Hematopoietic multipotent progenitor cell treated with erythropoietin and hydrocortisone succinate and interleukin-3 and kit ligand, for 6 days (in vitro differentiated cells): ENCODE results near the gene CACNB2.
"Not testable (repeated sequence)": the region's sequence is repeated elsewhere in the genome, so short reads cannot be mapped to it uniquely, and the experiment has no call there.

Source experiments
- DNase-seq: peaks from one replicate; pipeline ENCODE4 v3.0.0-alpha.2; 2015

Gene CACNB2

DNA sequence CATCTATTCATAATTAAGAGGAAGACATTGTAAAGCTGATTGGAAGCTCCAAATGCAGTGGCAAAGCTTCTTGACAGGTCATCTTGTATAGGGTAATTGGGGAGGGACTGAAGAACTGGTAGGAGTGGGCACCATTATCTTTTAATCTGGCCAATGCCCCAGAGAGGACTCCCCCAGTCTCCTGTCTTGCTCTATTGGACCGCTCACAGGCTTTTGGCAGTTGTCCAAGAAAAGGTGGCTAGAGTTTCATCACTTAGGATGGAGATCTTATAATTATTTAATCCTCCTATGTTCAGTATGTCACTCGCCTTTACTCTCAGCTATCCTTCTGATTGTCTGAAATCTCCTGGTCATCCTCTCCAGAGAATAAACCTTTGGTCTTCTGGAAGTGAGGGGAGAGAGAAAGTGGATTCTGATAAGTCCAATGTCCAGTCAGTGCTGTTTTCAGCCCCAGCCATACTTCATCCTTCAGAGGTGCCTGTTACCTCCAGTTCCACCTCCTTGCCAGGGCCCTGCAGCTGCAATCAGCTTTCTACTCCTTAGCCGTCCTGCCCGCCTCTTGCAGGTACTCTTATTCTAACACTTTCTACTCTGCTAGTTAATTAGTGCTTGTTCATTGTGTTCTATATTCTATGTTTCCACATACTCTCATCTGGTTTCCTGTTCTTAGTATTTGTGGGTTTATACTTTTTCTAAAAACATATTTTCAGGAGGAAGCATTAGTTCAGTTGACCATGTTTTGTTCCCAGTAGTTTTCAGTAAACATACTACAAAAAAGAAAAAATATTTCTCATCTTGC, 269.6 kb downstream of the CACNB2 start:
- DNase-seq: peak; percentile 22

DNA sequence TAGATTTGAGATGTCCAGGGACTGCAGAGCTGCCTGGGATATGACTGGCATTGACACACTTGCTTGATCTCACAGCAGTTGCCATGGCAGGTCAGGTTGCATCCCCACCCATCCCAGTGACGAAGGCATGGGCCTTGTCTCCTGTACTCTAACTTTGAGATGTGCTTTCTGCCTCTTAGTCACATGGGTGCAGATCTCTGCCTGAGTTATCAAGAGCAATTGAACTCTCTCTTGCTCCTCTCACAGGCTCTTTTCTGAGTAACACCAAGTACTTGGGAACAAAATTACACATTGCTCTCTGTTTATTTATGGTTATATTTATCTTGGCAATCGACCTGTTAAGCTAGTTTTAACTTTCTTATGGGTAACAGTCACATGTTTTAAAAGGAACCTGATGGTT, 273.8 kb downstream of the CACNB2 start:
- DNase-seq: no peak

- no peak for DNase-seq
Measured at GRCh38 chr10:18417950-18418527, 277.8 kb downstream of the CACNB2 start.

GRCh38 chr10:18418541-18419215, 278.5 kb downstream of the CACNB2 start:
- DNase-seq: peak; percentile 61

DNA sequence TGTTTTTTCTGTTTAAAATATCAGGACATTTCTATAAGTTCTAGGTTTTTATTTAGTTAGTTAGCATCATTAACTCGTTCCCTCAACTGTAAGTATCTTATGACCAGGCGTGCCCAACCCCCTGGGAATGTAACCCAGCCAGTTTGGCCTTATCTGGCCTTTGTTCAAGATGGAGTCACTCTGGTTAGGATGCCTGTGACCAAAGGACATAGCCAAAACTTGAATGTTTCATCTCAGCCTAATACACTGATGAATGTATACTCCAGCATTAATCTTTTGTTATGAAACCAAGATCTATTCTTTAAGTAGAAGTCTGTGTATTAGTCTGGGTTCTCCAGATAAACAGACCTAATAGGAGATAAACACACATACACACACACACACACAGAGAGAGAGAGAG, 279.7 kb downstream of the CACNB2 start:
- DNase-seq: no peak

GRCh38 chr10:18421726-18422293, 281.6 kb downstream of the CACNB2 start:
- DNase-seq: peak; percentile 58

GRCh38 chr10:18423058-18423637, 282.9 kb downstream of the CACNB2 start:
- DNase-seq: no peak

GRCh38 chr10:18424200-18424599, 284.0 kb downstream of the CACNB2 start:
- DNase-seq: no peak

DNA sequence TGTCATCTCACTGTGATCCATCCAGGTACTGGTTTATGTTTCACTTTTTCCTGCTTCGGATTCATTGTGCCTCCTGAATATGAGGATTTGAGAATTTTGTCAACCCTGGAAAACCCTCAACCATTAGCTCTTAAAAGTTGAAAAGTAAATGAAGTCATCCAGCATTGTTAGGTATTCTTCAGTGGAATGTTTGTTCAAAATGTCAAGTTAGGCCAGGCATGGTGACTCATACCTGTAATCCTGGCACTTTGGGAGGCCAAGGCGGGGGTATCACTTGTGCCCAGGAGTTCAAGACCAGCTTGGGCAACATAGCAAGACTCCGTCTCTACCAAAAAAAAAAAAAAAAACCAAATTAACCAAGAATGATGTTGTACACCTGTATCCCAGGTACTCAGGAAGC, 289.1 kb downstream of the CACNB2 start:
- no peak for DNase-seq

GRCh38 chr10:18436902-18437301, 296.7 kb downstream of the CACNB2 start:
- no peak for DNase-seq

DNA sequence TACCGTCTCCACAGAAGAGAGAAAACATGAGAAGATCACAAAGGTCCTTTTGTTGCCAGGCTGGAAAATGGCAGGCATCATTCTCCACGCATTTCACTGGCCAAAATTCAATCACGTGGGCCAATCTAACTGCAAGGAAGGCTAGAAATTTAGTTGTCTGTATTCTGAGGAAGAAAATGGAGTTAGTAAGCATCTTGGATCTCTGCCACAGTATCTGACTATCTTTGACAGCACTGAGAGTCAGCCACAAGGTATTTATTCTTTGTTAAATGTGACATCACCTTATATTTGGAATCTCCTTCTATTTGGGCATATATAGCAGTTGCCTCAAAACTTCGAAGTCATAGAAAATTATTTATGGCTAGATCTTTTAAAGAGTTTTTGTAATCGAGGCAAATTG, 297.3 kb downstream of the CACNB2 start:
- DNase-seq: no peak

DNA sequence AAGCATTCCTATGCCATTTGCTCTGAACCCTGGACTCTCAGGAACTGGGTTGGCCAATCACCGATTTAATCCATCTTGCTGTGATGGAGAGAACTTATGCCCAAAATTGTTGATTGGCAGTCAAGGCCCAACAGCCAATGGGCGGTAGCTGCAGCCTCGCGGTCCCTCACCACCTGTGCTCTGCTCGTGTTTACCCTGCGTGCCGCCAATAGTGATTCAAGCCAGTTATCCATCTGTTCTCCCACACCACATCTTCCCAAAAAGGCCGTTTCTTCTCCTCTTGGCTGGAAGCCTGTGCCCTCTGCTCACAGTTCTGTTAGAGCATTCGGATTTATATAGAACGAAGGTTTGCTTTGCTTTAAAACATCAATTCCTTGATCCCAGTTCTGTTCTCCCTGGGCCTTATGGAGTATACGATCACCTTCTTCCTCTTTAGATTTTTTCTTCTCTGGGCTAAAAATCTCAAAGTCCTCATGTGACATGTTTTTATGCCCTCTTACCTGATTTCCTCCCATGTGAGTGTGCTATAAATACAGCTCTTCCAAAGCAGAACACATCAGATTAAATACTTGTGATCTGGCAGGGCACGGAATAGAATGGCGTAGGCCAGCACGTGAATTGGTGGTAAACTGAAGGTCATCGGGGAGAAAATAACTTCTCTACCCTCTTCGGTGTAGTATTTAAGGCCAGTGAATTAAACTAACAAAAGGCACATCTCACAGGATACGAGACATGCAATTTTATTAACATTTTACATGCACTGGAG, 298.3 kb downstream of the CACNB2 start:
- no peak for DNase-seq

GRCh38 chr10:18439601-18440000, 299.4 kb downstream of the CACNB2 start:
- DNase-seq: no peak

GRCh38 chr10:18445635-18446034, 305.4 kb downstream of the CACNB2 start:
- DNase-seq: not testable (repeated sequence)

- no peak for DNase-seq
Measured at GRCh38 chr10:18446205-18446604, 306.0 kb downstream of the CACNB2 start.

DNA sequence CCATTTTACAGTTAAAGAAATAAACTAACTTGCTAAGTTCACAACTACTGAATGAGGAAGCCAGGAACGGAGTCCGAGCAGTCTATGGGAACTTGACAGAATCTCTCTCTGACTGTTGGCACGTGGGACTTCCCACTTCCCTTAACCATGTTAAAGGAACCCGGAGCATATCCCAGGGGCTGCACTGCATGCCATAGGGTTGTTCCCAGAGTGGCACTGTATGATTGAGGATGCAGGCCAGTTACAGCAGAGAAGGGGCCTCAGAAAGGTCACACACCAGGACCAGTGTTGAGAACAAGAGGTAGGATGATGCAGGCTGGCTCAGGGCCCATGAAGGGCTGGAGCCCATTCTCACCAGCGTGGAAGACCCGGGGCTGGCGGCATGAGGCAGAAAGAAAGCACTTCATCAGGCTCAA, 309.4 kb downstream of the CACNB2 start:
- no peak for DNase-seq

DNA sequence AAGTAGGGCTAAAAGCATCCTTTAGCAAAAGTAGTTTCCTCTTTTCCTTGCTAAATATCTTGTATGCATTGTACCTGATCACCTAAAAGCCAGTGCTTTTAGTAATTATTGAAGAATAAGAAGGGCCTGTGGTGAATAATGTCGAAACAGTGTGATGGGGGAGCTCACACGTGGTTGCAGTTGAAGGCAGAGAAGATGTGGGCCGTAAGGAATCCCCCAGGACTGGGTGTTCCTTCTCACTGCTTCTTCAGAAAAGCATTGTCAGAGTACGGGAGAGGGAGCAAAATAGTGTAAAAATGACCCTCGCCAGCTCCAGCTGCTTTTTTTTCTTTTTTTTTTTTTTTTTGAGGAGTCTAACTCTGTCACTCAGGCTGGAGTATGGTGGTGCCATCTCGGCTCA, 310.1 kb downstream of the CACNB2 start:
- DNase-seq: no peak

DNA sequence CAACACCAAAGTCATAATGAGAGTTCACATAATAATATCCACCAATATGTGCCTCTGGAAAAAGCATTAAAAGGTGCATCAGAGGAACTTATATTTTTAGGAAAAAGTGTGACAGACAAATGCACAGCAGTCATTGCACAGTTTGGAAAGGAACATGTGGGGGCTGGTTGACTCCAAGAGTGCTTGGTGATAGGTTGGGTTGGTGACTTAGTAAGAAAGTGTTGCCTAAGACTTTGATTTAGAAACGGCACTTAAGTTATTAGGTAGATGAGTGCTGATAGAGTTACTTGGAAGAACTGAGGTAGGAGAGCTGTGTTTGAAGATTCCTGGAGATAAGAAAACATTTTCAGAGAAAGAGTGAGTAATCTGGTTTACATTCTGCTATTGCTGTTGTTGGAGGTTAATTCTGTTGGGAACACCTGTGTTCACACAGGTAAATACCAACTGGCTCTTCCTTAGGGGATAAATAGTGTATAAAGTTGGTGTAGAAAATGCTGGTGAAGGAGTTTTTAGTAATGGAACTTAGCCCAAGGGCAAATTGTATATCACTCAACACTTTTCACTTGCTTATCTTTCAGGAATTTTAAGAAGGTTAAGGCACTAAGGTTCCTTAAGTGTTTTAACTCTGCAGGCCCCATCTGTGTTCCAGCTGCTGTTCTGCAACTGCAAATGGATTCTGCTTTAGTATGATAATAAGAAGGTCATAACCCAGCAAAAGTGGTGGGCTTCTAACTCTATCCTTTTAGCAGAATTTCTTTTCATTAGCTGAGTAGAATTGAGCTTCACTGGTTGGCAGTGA, 315.1 kb downstream of the CACNB2 start:
- DNase-seq: no peak

DNA sequence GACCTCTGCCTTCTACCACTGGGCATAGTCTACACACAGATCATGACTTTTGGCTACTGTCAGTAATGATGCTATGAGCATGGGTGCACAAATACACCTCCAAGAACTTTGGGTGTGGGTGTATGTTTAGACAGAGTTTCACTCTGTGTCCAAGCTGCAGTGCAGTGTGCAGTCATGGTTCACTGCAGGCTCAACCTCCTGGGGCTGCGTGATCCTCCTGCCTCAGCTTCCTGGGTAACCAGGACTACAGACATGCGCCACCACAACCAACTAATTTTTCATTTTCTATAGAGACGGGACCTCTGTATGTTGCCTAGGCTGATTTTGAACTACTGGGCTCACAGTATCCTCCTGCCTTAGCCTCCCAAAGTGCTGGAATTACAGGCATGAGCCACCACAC, 316.8 kb downstream of the CACNB2 start:
- DNase-seq: no peak

DNA sequence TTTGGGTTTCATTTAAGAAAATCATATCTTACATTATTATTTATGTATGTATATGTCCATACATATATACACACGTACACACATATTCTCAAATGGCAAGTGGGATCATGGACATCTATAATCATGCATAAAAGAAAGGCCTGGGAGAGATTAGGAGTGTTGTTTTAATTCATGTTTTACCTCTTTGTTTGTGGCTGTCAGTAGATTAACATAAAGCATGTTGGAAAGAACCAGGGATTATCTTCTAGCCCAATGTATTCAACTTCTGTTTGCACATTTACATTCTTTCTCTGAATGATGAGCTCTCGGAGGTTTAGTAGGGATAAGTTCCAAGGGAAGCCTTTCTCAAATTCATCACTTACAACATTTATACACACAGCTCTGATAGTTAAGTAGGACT, 319.8 kb downstream of the CACNB2 start:
- no peak for DNase-seq

DNA sequence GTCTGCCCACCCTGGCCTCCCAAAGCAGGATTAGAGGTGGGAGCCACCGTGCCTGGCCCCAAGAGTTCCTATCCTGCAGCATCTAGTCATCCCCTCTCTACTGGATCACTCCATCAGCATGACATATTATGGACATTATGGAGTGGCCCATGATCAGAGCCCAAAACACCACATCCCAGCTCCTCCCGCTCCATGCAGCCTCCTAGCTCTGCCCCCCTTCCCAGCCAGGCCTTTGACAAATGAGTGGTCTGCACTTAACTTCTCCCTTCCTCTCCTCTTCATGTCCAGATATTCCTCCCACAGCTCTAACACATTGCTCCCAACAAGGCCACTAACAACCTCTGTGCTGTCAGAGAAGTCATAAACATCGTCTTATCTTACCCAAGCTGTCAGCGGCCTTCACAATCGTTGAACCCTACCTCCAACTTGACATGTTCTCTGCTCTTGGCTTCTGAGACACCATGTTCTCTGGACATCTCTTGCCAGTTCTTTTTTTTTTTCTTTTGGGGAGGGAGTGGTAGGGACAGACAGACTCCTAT, 323.5 kb downstream of the CACNB2 start:
- DNase-seq: no peak
